GM23338 (cell line): ENCODE results near the gene PTGS1.

Source experiments
- JUNB ChIP-seq: IDR thresholded peaks from one replicate; pipeline ENCODE4 v1.6.1; 2016; ENCODE audit warnings: antibody characterized with exemption; ENCODE audit not compliant: unreplicated experiment
- NANOG ChIP-seq: IDR thresholded peaks from 2 replicates; pipeline ENCODE4 v1.6.1; 2016; ENCODE audit warnings: antibody characterized with exemption, borderline replicate concordance
- TF ChIP-seq, protein P1 (sequence below), 2 experiments: fragments of 200-600 bp in 1 of 2; sonication (generic) in 1 of 2; conservative IDR thresholded peaks; 2 replicates each; pipeline versions ENCODE4 v1.5.1 to v1.6.1; 2016 to 2017; ENCODE audit warnings: antibody characterized with exemption in 2 of 2, low read depth in 2 of 2, mild to moderate bottlenecking in 2 of 2, moderate library complexity in 1 of 2

DNA sequence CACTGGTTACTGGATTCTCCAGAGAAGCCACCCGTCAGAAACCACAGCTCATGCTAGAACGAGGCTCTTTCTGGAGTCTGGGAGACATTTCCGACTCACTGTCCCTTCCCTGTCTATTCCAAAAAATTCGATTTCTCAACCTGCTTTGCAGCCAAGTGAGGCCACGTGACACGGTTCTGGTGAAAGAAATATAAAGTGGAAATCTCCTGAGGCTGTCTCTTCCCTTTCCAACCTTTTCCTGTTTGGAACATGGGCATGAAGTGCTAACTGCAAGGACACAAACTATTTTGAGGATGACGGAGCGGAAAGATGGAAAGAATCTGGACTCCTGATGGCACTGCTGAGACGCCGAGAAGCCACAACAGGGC lies 6.1 kb upstream of the PTGS1 start:
- TF ChIP-seq, protein P1, sequence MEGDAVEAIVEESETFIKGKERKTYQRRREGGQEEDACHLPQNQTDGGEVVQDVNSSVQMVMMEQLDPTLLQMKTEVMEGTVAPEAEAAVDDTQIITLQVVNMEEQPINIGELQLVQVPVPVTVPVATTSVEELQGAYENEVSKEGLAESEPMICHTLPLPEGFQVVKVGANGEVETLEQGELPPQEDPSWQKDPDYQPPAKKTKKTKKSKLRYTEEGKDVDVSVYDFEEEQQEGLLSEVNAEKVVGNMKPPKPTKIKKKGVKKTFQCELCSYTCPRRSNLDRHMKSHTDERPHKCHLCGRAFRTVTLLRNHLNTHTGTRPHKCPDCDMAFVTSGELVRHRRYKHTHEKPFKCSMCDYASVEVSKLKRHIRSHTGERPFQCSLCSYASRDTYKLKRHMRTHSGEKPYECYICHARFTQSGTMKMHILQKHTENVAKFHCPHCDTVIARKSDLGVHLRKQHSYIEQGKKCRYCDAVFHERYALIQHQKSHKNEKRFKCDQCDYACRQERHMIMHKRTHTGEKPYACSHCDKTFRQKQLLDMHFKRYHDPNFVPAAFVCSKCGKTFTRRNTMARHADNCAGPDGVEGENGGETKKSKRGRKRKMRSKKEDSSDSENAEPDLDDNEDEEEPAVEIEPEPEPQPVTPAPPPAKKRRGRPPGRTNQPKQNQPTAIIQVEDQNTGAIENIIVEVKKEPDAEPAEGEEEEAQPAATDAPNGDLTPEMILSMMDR (conservative IDR thresholded peaks at IDR 0.05; ENCODE audit: low read depth in 2 of 2) = no peak
- TF ChIP-seq NANOG = no peak
- no peak for TF ChIP-seq JUNB
